ENCODE data around the gene CXCL3.

DNA sequence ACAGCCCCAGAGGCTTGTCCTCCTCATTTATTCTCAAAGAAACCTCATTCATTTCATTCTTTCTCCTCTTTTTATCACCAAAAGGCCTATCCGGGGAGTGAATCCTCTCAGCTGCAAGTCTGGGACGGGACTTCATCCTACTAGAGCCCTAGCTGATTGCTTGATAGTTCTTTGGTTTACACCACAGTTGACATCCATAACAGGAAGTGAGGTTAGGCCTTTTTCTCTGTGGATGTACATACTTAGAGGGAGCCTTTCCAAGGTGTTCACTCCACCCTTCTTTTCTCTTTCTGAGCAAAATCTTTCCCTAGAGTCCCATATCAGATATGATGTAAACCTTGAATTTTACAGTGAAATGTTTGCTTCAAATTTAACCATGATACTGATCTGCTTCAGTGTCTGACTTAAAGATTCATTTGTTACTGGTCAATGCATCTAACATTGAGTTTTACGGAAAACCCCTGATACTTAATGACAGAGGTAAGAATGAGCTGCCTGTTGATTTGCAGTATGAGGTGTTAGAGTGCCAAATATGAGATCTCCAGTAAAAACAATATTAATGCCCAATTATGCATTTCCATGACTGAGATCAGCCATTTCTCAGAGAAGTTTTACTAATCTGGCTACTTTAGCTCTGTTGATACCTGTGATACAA is 23.2 kb downstream of the CXCL3 start:
- TF ChIP-seq EZH2 (IDR thresholded peaks at IDR 0.05) (no peak), POLR2AphosphoS5 (IDR thresholded peaks at IDR 0.05; ENCODE audit: borderline replicate concordance, low read depth, low read length) (no peak)
